IPS-18a (cell line): ENCODE measurements around the gene PEMT.

Experiments used
- H3K27ac ChIP-seq: one replicate; pipeline ENCODE4 v1.5.1; 2013; ENCODE audit warnings: low read length
- H3K27me3 ChIP-seq: one replicate; pipeline ENCODE4 v1.6.1; 2013; ENCODE audit warnings: mild to moderate bottlenecking, low read length; ENCODE audit not compliant: control insufficient read depth, insufficient read depth
- H3K36me3 ChIP-seq: one replicate; pipeline ENCODE4 v1.6.1; 2013; ENCODE audit warnings: low read depth, low read length; ENCODE audit not compliant: control insufficient read depth
- H3K4me1 ChIP-seq: one replicate; pipeline ENCODE4 v1.6.1; 2013; ENCODE audit warnings: low read depth, low read length; ENCODE audit not compliant: control insufficient read depth
- H3K4me3 ChIP-seq: one replicate; pipeline ENCODE4 v1.5.1; 2013; ENCODE audit warnings: low read length
- H3K9ac ChIP-seq: one replicate; pipeline ENCODE4 v1.6.1; 2013; ENCODE audit warnings: mild to moderate bottlenecking, low read length, moderate library complexity
- H3K9me3 ChIP-seq: one replicate; pipeline ENCODE4 v1.6.1; 2013; ENCODE audit warnings: low read depth, low read length; ENCODE audit not compliant: control insufficient read depth

Gene PEMT

GRCh38 chr17:17525311-17525710, 66.2 kb downstream of the PEMT start:
- H3K27ac ChIP-seq: no peak overlapping the region
- H3K9ac ChIP-seq: no peak overlapping the region
- H3K4me1 ChIP-seq: peaks cover 18% of the 10 kb centered on the region
- H3K9me3 ChIP-seq: no peaks in the 10 kb centered on the region
- H3K27me3 ChIP-seq: no peaks in the 10 kb centered on the region
- no peak overlapping the region for H3K4me3 ChIP-seq
- H3K36me3 ChIP-seq: no peaks in the 10 kb centered on the region

- no peak overlapping the region for H3K27ac ChIP-seq
- H3K4me1 ChIP-seq: peaks cover 18% of the 10 kb centered on the region
- H3K27me3 ChIP-seq: no peaks in the 10 kb centered on the region
- H3K4me3 ChIP-seq: no peak overlapping the region
- H3K36me3 ChIP-seq: no peaks in the 10 kb centered on the region
- no peak overlapping the region for H3K9ac ChIP-seq
- no peaks in the 10 kb centered on the region for H3K9me3 ChIP-seq
Measured at GRCh38 chr17:17523731-17524490, 67.6 kb downstream of the PEMT start.

- Histone ChIP-seq H3K9ac (no peak overlapping the region), H3K4me3 (no peak overlapping the region), H3K9me3 (no peaks in the 10 kb centered on the region), H3K4me1 (peaks cover 18% of the 10 kb centered on the region), H3K36me3 (no peaks in the 10 kb centered on the region), H3K27ac (no peak overlapping the region), H3K27me3 (no peaks in the 10 kb centered on the region)
Measured at GRCh38 chr17:17523001-17523730, 68.3 kb downstream of the PEMT start.

DNA sequence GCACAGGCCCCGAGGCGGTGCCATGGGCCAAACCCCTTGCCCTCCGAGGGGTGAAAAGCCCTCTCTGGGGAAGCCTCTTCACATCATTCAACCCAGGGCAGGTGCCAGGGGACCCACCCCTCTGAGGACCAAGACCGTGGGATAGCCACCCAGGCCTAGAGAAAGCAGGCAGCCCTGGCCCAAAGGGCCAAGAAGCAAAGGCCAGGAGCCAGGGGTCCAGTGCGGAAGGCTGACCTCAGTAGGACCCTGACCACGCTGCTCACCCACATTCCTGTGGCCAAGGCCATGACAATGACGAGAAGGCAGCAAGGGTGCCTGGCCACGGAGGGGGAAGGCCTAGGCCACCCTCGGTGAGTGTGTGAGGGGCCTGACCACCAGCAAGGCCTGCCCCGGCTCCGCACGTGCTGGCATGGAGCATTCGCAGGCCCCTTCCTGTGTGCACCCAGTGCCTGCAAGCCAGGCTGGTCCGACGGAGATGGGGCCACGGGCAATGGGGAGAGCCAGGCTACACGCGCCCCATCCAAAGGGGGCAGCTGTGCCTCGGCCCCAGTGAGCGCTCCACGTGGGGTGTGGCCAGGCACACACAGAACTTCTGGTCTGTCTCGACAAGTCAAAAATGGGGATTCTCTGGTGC, 70.8 kb downstream of the PEMT start:
- peaks cover 20% of the 10 kb centered on the region for H3K4me1 ChIP-seq
- H3K4me3 ChIP-seq: no peak overlapping the region
- H3K36me3 ChIP-seq: no peaks in the 10 kb centered on the region
- H3K9me3 ChIP-seq: no peaks in the 10 kb centered on the region
- H3K27me3 ChIP-seq: no peaks in the 10 kb centered on the region
- H3K9ac ChIP-seq: no peak overlapping the region
- no peak overlapping the region for H3K27ac ChIP-seq

GRCh38 chr17:17519886-17520285, 71.6 kb downstream of the PEMT start:
- Histone ChIP-seq H3K36me3 (no peaks in the 10 kb centered on the region), H3K4me1 (peaks cover 29% of the 10 kb centered on the region), H3K4me3 (no peak overlapping the region), H3K9me3 (no peaks in the 10 kb centered on the region), H3K27me3 (no peaks in the 10 kb centered on the region), H3K9ac (no peak overlapping the region), H3K27ac (no peak overlapping the region)

DNA sequence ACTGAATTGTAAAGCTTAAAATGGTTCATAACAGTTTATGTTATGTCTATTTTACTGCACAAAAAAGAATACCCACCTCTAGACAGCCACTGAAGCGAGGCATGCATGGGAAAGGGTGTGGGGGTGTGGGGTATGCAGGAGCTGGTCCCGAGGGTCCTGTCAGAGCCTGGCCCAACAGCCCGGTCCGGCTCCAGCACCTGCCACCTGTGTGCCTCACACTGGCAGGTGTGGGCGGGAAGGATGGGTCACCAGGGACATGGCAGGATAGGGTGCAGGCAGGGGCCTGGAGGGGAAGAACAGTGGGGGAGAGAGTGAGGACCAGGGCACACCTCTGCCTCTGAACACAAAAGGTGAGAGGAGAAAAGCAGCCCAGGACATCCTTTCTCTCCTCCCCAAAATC, 72.6 kb downstream of the PEMT start:
- Histone ChIP-seq H3K4me3 (no peak overlapping the region), H3K9me3 (no peaks in the 10 kb centered on the region), H3K9ac (no peak overlapping the region), H3K36me3 (no peaks in the 10 kb centered on the region), H3K27me3 (no peaks in the 10 kb centered on the region), H3K4me1 (peaks cover 31% of the 10 kb centered on the region), H3K27ac (no peak overlapping the region)

GRCh38 chr17:17518014-17518413, 73.5 kb downstream of the PEMT start:
- no peaks in the 10 kb centered on the region for H3K27me3 ChIP-seq
- no peak overlapping the region for H3K9ac ChIP-seq
- no peak overlapping the region for H3K27ac ChIP-seq
- H3K4me3 ChIP-seq: no peak overlapping the region
- no peaks in the 10 kb centered on the region for H3K9me3 ChIP-seq
- H3K4me1 ChIP-seq: peaks cover 23% of the 10 kb centered on the region
- H3K36me3 ChIP-seq: no peaks in the 10 kb centered on the region

GRCh38 chr17:17516941-17517720, 74.4 kb downstream of the PEMT start:
- no peaks in the 10 kb centered on the region for H3K36me3 ChIP-seq
- no peaks in the 10 kb centered on the region for H3K27me3 ChIP-seq
- H3K27ac ChIP-seq: no peak overlapping the region
- peaks cover 14% of the 10 kb centered on the region for H3K4me1 ChIP-seq
- no peak overlapping the region for H3K9ac ChIP-seq
- no peak overlapping the region for H3K4me3 ChIP-seq
- H3K9me3 ChIP-seq: no peaks in the 10 kb centered on the region

DNA sequence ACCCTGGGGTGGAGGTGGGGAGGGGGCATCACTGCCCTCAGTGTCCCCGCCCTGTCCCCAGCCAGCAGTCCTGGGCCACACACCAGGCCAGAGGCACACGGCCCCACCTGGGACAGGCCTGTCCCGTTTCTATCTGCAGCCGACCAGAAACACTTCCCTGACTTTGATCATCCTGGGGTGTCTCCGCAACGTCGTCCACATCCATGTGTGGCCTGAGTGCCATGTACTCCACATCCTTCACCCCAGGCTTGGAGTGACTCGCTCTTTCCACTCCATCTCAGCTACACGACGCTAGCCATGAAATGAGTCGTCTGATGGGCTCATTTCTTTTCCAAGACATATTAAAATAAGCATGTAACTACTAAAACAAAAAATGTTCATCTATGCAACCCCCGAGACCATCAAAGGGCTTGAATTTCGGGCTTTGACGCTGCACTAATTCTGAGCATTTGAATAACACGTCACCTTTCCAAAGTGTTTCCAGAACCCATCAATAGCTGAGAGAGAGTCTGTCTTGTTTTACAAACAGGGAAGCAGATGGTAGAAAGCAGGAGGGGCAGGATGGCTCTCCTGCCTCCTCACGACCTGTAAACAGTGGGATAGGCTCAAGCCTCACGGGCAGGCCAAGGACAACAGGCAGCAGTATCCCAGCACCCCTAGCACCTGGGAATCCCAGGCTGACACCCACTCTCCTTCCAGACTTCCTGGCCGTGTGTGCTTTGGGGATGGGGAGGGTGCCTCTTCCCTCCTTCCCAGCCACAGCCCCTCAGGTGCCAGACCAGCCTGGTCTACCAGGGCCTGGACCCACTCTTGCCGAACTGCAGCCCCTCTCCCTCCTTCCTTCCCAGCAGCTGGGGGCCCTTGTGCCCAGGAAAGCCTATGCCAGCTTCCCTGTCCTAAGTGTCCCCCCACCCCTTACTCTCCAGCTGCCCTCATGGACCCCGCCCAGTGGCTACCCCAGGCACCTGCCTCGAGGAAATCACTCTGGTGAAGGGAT, 75.3 kb downstream of the PEMT start:
- Histone ChIP-seq H3K9me3 (no peaks in the 10 kb centered on the region), H3K9ac (no peak overlapping the region), H3K4me3 (no peak overlapping the region), H3K36me3 (no peaks in the 10 kb centered on the region), H3K27me3 (no peaks in the 10 kb centered on the region), H3K4me1 (peaks cover 14% of the 10 kb centered on the region), H3K27ac (no peak overlapping the region)

DNA sequence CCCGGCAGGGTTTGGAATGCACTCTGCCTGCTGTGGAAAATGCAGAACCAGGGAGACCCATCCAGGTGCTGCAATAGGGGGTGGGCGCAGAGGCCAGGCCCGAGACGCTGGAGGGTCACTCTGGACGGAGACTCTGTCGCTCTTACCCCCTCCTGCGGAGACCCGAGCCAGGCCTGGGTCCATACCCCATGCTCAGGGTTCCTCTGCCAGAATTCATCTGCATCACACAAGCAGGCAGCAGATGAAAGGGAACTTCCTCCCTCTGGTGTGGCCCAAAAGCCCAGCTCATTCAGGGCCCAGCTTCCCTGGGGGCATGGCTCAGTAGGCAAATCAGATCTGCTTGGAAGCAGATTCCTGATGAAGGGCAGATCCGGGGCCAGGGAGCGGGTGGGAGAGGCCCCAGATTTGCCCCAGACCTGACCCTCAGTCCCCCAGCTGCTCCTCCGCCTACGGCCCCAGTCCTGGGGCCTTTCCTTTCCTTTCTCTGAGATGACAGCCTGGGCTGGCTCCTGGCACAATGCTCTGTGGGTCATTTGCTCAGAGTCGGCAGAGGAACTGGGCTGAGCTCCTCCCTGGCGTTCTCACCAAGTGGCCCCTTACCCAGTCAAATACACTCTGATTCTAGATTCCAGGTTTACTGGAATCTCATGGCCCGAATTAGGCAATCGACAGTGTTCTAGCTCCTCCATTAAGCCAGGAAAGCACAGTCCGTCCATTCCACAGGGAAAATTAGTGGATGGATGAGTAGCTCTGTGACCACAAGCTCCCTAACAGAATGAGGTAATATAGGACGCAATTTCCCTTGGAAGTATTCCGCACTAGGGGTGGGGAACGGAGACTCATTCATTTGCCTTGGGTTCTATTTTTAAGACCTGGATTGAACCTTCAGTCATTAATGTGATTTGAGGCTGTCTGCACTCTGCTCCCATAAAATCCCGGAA, 76.2 kb downstream of the PEMT start:
- H3K4me1 ChIP-seq: peaks cover 14% of the 10 kb centered on the region
- H3K4me3 ChIP-seq: no peak overlapping the region
- no peaks in the 10 kb centered on the region for H3K27me3 ChIP-seq
- H3K9me3 ChIP-seq: no peaks in the 10 kb centered on the region
- H3K36me3 ChIP-seq: no peaks in the 10 kb centered on the region
- H3K9ac ChIP-seq: no peak overlapping the region
- H3K27ac ChIP-seq: no peak overlapping the region
